Central memory CD8-positive, alpha-beta T cell (primary cell): ENCODE measurements around the gene KPNB1.

Experiments used
- ATAC-seq: fragments of 150-1000 bp; cut with Tn5 transposase; replicated peaks from 2 replicates; pipeline ENCODE4 v1.10.0; 2022; ENCODE audit warnings: mild to moderate bottlenecking, moderate FRiP score, moderate number of reproducible peaks; ENCODE audit not compliant: poor library complexity, severe bottlenecking; ENCODE audit errors: extremely low read depth
- DNase-seq, 2 donors: peaks; one replicate each; pipeline ENCODE4 v3.0.0; 2021; ENCODE audit warnings: low spot score in 2 of 2
- H3K27ac Mint-ChIP-seq: one replicate; pipeline ENCODE4 v1.8.0; 2022; ENCODE audit warnings: low read depth, mild to moderate bottlenecking, moderate library complexity, mixed read lengths
- H3K27me3 Mint-ChIP-seq: one replicate; pipeline ENCODE4 v1.8.0; 2022; ENCODE audit warnings: mixed read lengths
- H3K36me3 Mint-ChIP-seq: one replicate; pipeline ENCODE4 v1.8.0; 2022; ENCODE audit warnings: mild to moderate bottlenecking, moderate library complexity, mixed read lengths; ENCODE audit not compliant: insufficient read depth
- H3K4me1 Mint-ChIP-seq: one replicate; pipeline ENCODE4 v1.8.0; 2022; ENCODE audit warnings: mixed read lengths
- H3K4me3 Mint-ChIP-seq: one replicate; pipeline ENCODE4 v1.8.0; 2022; ENCODE audit warnings: mild to moderate bottlenecking, moderate library complexity, mixed read lengths
- H3K9me3 Mint-ChIP-seq: one replicate; pipeline ENCODE4 v1.8.0; 2022; ENCODE audit warnings: mixed read lengths

KPNB1 gene

DNA sequence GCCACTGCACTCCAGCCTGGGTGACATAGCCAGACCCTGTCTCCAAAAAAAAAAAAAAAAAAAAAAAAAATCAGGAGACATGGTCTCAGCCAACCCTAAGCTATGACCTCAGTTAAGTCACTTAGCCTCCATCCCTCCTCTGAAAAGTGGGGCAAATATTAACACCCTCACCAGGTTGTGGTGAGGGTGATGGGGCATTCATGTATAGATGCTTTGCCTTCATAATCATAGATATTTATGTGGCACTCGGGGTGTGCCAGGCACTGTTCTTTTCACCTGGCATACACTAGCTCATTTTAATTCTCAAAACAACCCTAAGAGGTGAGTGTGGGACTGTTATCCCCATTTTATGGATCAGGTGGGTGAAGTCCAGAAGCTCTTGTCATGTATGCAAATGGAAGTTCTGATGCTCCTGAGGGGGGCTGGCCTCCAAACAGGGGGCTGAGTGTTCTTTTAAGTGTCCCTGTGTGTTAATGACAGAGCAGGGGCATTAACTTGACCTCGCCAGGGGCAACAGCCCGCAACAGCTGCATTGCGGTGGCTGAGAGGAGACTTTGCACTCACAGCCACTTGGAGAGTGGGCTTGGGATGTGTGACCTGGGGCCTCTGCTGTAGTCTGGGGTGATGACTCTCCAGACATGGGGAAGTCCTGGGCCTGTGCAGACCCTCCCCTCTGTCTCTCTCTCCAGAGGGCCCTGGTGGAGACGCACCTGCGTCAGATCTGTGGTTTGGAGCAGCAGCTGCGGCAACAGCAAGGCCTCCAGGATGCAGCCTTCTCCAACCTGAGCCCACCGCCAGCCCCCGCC, 48.4 kb downstream of the KPNB1 start:
- DNase-seq (no peak), ATAC-seq (no peak)
- H3K4me1 Mint-ChIP-seq = peaks cover 75% of the 10 kb centered on the region
- no peaks in the 10 kb centered on the region for H3K27me3 Mint-ChIP-seq
- no peaks in the 10 kb centered on the region for H3K9me3 Mint-ChIP-seq
- H3K27ac Mint-ChIP-seq = peak overlapping the region; percentile 79
- H3K4me3 Mint-ChIP-seq = peak overlapping the region; percentile 35
- H3K36me3 Mint-ChIP-seq = peaks cover 37% of the 10 kb centered on the region

DNA sequence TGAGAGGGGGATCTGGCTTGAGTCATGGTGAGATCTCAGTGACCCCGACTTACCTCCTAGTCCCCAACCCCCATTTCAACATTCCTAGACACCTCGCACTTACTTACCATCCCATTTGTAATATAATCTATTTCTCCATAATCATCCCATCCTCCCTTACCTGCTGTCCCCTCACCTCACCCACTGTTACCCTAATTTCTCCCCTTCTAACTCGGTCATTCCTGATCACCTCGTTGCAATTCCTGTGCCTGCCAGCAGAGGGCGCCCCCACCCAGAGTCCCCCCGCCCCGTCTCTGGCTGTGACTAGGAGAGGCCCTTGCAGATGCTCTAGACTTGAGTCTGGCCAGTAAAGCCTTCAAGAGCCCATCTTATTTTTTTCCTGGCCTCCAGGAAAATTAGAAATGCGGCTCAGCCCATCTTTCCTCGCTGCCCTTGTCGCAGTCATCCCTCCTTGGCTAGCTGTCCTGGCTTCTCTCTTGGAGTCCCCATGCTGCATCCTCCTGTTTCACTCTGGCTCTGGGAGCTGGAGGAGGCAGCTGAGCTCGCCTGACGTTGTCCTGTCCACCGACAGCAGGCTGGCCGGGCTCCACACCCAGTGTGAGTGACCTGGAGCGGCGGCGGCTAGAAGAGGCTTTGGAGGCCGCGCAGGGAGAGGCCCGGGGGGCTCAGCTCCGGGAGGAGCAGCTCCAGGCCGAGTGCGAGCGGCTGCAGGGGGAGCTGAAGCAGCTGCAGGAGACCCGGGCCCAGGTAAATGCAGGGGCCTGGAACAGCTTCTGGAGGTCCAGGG, 49.2 kb downstream of the KPNB1 start:
- peaks cover 77% of the 10 kb centered on the region for H3K4me1 Mint-ChIP-seq
- peak overlapping the region; percentile 79 for H3K27ac Mint-ChIP-seq
- H3K36me3 Mint-ChIP-seq = peaks cover 38% of the 10 kb centered on the region
- peak overlapping the region; percentile 35 for H3K4me3 Mint-ChIP-seq
- DNase-seq (peak; percentile 65 to 74), ATAC-seq (peak; percentile 33)
- H3K9me3 Mint-ChIP-seq = no peaks in the 10 kb centered on the region
- no peaks in the 10 kb centered on the region for H3K27me3 Mint-ChIP-seq

DNA sequence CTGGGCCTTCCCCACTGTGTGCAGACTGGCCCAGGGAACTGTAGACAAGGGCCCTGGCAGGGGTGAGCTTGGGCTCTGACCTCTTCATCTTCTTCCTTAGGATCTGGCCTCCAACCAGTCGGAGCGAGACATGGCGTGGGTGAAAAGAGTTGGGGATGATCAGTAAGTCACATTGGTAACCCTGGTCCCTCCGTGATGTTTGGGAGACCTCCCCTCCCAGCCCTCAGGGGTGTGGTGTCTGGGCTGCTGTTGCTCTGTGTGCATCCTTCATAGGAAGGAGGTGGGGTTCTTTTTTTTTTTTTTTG, 49.8 kb downstream of the KPNB1 start:
- Mint-ChIP-seq H3K4me1 (peaks cover 82% of the 10 kb centered on the region), H3K36me3 (peaks cover 39% of the 10 kb centered on the region), H3K9me3 (no peaks in the 10 kb centered on the region), H3K27me3 (no peaks in the 10 kb centered on the region), H3K27ac (peak overlapping the region; percentile 79), H3K4me3 (peak overlapping the region; percentile 35)
- no peak for DNase-seq
- no peak for ATAC-seq

DNA sequence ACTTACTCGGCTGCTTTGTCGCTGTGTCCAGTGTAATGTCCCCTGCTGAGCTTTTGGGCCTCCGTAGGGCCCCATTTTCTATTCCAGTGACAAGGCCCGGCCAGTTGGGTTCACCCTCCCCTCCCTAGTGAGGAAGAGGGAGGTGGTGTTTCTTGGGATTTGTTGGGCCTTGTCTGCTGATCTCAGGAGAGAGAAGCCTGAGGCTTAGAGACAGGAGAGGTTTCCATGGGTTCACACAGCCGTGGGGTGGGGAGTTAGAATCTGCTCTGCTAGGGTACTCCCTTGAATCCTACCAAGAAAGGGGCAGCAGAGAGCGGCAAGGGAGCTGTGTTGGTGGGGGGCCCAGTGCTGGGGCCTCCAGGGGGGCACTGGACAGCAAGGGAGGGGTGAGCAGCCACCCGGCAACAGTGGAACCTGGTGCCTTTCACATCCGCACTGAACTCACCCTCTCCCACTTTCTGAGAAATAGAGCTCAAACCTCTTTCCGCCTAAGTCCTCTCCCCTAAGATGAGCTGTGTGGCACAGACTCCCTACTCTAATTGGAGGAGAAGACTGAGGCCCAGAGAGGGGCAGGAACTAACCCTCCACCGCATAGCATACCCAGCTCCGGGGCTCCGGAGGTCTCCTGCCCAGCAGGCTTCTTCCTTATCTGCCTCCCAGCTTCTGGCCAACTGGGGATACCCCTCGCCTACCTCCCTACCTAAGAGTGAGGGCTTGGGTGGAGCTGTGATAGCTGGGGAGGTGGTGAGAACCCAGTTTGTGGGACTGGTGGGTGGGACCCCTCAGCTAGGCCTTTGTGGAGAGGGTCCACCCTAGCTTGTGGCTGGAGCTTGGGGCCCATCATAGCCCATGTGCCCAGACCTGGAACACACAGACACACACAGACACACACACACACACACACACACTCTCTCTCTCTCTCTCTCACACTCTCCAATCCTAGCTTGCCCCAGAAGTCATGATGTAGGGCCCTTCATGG, 51.0 kb downstream of the KPNB1 start:
- Mint-ChIP-seq H3K36me3 (peaks cover 41% of the 10 kb centered on the region), H3K4me3 (peak overlapping the region; percentile 67), H3K9me3 (no peaks in the 10 kb centered on the region), H3K27me3 (no peaks in the 10 kb centered on the region), H3K4me1 (peaks cover 85% of the 10 kb centered on the region), H3K27ac (peak overlapping the region; percentile 90)
- DNase-seq (no peak), ATAC-seq (peak; percentile 26)

DNA sequence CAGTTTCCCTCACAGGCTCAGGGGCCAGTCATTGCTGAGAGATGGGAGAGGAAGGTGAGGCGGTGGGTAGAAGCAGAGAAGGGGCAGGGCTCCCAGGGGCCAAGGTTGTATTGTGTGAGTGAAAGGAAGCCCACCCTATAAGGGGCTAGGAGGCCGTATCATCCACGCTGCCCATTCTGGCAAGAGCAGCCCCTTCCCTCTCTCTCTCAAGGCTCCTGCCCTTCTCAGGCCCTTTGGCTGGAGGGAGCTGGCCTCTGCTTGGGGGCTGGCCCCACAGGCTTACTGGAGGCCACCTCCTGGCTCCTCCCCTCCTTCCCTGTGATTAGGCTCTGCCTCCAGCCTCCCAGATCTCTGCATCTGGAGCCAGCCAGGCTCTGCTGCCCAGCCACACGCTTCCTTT, 51.9 kb downstream of the KPNB1 start:
- Mint-ChIP-seq H3K27ac (peak overlapping the region; percentile 90), H3K4me1 (peaks cover 88% of the 10 kb centered on the region)
- ATAC-seq = no peak

DNA sequence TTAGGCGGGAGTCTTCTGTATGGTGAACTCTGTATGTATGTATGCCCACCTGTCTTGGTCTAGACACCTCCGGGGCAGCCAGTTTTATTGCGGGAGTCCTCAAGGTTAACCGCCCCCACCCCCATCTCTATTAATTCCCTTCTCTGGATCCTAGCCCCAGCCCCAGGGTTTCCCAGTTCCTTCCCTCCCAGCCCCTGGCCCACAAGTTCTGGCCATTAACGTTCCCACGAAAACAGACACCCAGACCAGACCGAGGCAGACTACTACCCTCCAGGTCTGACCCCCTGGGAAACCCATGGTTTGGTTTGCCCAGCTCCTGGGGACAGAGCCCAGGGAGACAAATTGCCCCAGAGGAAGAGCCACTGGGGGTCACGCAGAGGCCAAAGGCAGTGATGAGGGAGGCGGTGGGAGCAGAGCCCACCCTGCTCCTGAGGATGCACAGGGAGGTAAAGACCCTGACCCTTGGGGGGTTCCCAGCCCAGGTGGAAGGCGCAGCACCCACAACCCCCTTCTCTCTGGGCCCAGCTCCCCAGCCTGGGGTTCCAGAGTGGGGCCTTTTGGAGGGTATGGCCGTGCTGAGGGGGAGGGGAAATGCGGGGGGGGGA, 52.8 kb downstream of the KPNB1 start:
- H3K4me1 Mint-ChIP-seq = peaks cover 88% of the 10 kb centered on the region
- no peak for ATAC-seq
- H3K4me3 Mint-ChIP-seq = peak overlapping the region; percentile 67
- peak overlapping the region; percentile 90 for H3K27ac Mint-ChIP-seq
- no peaks in the 10 kb centered on the region for H3K27me3 Mint-ChIP-seq
- H3K36me3 Mint-ChIP-seq = peaks cover 41% of the 10 kb centered on the region
- no peak for DNase-seq
- no peaks in the 10 kb centered on the region for H3K9me3 Mint-ChIP-seq

More for the DNA sequence above, 51.9 kb downstream of the KPNB1 start:
- DNase-seq = no peak
- Mint-ChIP-seq H3K27me3 (no peaks in the 10 kb centered on the region), H3K36me3 (peaks cover 40% of the 10 kb centered on the region), H3K9me3 (no peaks in the 10 kb centered on the region), H3K4me3 (peak overlapping the region; percentile 67)

DNA sequence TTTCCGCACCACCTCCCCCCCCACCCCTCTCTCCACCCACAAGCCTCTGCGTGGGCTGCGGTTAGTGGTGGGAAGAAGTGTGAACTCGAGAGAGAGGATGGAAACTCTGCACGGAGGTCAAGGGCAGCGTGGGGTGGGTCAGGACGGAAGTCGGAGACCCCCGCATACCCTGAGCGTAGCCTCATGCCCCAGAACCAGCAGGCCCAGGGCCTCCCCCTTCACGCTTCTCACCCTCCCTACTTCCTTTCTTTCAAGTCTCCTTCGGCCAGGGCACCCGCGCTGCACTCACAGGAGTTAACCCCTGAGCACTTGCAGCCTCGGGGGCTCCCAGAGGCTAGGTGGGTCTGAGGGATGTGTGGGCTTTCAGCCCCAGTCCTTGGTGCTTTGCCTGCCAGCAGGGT, 53.5 kb downstream of the KPNB1 start:
- no peaks in the 10 kb centered on the region for H3K27me3 Mint-ChIP-seq
- DNase-seq (peak in 1 of 2 donors; percentile 35), ATAC-seq (peak; percentile 31)
- no peaks in the 10 kb centered on the region for H3K9me3 Mint-ChIP-seq
- H3K4me3 Mint-ChIP-seq = peak overlapping the region; percentile 67
- H3K4me1 Mint-ChIP-seq = peaks cover 88% of the 10 kb centered on the region
- H3K27ac Mint-ChIP-seq = peak overlapping the region; percentile 95
- peaks cover 39% of the 10 kb centered on the region for H3K36me3 Mint-ChIP-seq

DNA sequence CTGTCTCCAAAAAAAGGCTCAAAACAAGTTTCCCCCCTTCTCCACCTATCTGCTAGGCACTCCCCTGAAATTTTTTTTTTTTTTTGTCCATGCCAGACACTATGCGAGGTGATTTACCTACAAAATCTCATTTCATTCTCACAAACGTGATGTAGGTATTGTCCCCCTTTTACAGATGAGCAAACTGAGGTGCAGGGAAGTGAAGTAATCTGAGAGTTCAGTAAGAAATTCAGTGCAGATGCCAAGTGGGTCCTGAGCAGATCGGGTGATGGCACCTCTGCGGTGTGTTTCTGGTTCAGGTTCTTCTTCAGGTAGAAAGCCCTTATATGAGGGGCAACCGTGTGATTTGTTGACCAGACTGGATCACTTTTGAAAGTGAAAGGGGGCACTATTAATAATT, 54.0 kb downstream of the KPNB1 start:
- peak overlapping the region; percentile 95 for H3K27ac Mint-ChIP-seq

DNA sequence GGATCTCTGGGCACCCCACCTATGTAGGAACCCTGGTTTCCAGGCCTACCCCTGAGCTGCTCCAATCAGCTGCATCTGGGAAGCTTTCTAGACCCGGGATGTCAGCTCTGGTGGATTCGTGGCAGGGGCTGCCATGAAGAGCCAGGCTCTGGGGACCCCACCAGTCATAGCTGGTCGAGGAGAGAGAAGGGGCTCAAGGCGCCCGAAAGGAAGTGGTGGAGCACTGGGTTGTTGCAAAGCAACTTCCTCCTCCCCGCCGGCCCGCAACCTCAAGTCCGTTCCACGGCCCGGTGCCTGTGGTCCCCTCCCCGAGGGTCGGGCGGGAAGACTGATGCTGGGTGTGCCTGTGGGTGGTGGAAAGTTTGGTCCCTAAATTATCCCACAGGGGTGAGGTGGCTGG, 54.4 kb downstream of the KPNB1 start:
- Mint-ChIP-seq H3K27ac (peak overlapping the region; percentile 95), H3K27me3 (no peaks in the 10 kb centered on the region), H3K4me3 (peak overlapping the region; percentile 67), H3K36me3 (peaks cover 33% of the 10 kb centered on the region), H3K4me1 (peaks cover 79% of the 10 kb centered on the region), H3K9me3 (no peaks in the 10 kb centered on the region)
- ATAC-seq (no peak), DNase-seq (no peak)

More for the DNA sequence above, 54.0 kb downstream of the KPNB1 start:
- ATAC-seq = no peak
- H3K4me3 Mint-ChIP-seq = peak overlapping the region; percentile 67
- no peaks in the 10 kb centered on the region for H3K27me3 Mint-ChIP-seq
- H3K4me1 Mint-ChIP-seq = peaks cover 83% of the 10 kb centered on the region
- DNase-seq = no peak
- no peaks in the 10 kb centered on the region for H3K9me3 Mint-ChIP-seq
- H3K36me3 Mint-ChIP-seq = peaks cover 35% of the 10 kb centered on the region

DNA sequence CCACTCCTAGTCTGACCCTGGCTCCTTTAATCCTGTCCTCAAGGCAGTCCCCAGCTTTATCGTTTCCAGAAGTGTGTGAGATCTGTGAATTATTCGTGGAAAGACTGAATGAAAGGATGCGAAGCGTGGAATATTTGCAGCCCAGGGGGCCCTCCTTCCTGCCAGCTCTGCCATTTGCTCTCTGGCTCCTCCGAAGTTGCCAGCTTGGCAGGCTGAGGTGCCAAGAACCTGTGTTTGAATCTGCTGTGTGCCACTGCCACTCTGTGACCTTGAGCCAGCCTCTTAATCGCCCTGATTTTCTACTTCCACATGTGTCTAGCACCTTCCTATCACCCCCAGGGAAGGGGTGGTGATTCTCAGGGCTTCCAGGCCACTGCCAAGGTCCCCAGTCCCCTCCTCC, 55.0 kb downstream of the KPNB1 start:
- peak overlapping the region; percentile 95 for H3K27ac Mint-ChIP-seq
- peaks cover 74% of the 10 kb centered on the region for H3K4me1 Mint-ChIP-seq
- ATAC-seq (no peak), DNase-seq (no peak)
- no peaks in the 10 kb centered on the region for H3K27me3 Mint-ChIP-seq
- peak overlapping the region; percentile 67 for H3K4me3 Mint-ChIP-seq
- H3K9me3 Mint-ChIP-seq = no peaks in the 10 kb centered on the region
- H3K36me3 Mint-ChIP-seq = peaks cover 33% of the 10 kb centered on the region

DNA sequence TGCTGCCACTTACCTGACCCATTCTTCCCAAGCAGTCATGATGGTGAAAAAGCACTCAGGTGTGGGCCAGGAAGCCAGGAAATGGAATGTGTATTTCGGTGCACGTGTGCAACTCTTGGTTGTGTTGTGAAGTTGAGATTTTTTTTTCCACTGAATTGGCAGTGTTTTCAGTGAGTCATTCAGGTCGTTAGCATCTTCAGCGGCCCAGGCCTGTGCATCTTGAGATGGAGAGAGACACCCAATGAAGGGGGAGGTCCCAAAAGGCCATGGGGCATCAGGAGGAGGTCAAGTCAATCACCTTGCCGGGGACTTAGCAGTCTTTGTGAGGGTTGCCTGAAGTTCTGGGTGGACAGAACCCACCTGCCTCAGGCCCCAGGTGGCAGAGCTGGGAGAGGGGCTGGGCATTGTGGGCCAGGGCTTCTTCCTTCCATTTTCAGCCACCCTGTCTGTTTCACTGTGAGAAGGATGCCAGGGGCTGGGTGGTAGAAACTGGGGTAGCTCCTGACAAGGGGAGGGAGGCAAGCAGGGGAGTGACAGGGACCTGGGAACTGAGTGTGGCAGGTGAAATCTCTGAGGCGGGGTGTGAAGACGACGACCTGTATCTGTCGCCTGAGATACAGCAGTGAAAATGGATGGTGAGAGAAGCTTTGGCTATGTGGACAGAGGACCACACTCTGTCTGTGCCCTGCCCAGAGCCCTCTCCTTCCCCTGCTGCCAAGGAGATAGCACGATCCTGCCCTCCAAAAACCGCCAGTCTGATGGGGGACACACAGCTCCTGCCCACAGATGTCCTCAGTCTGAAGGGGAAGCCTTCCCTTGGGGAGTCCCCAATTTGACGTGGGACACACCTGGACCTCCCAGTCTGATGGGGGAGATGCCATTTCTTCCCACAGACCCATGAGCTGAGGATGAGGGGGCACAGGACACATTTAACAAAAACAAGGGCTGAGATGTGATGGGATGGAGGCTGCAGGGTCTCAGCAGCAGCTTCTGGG, 56.1 kb downstream of the KPNB1 start:
- Mint-ChIP-seq H3K9me3 (no peaks in the 10 kb centered on the region), H3K27me3 (no peaks in the 10 kb centered on the region), H3K4me1 (peaks cover 73% of the 10 kb centered on the region), H3K27ac (peak overlapping the region; percentile 95), H3K36me3 (peaks cover 35% of the 10 kb centered on the region), H3K4me3 (peak overlapping the region; percentile 67)
- no peak for DNase-seq
- no peak for ATAC-seq
